HepG2 (cell line): ENCODE results near the gene PLSCR3. TPM values are rescaled to one million over a fixed set of nuclear protein-coding genes. Genes with fewer than 3 reads are reported as not detected.
A peak's percentile ranks its signal among the peaks of the same experiment; 100 is the strongest.

Source experiments
- HOXD1 ChIP-seq: sonication (generic); formaldehyde crosslinking; IDR thresholded peaks from 2 replicates; pipeline ENCODE4 v1.5.0; 2020; ENCODE audit warnings: missing genetic modification reagents
- RXRA ChIP-seq: sonication (generic); formaldehyde crosslinking; IDR thresholded peaks from 2 replicates; pipeline ENCODE4 v1.5.1; 2020; ENCODE audit warnings: missing genetic modification reagents
- SOX13 ChIP-seq, 3 experiments: fragments of 450-650 bp in 1 of 3; sonication (generic) in 1 of 3; formaldehyde crosslinking in 1 of 3; IDR thresholded peaks in 2 of 3; conservative IDR thresholded peaks in 1 of 3; 2 replicates each; pipeline versions ENCODE4 v1.5.0 to v1.6.1; 2016 to 2020; ENCODE audit warnings: antibody characterized with exemption in 1 of 3, mild to moderate bottlenecking in 1 of 3, missing compliant biosample characterization in 1 of 3, missing genetic modification reagents in 1 of 3, moderate library complexity in 1 of 3
- XBP1 ChIP-seq: sonication (generic); formaldehyde crosslinking; IDR thresholded peaks from 2 replicates; pipeline ENCODE4 v1.5.0; 2020; ENCODE audit warnings: missing genetic modification reagents
- ZNF17 ChIP-seq: sonication (generic); formaldehyde crosslinking; IDR thresholded peaks from 2 replicates; pipeline ENCODE4 v1.5.0; 2020; ENCODE audit warnings: mild to moderate bottlenecking, missing genetic modification reagents
- ZNF234 ChIP-seq: sonication (generic); formaldehyde crosslinking; conservative IDR thresholded peaks from 2 replicates; pipeline ENCODE4 v1.5.1; 2020; ENCODE audit warnings: mild to moderate bottlenecking, missing genetic modification reagents
- ZNF263 ChIP-seq: sonication (generic); formaldehyde crosslinking; IDR thresholded peaks from 2 replicates; pipeline ENCODE4 v1.4.0; 2020; ENCODE audit warnings: missing genetic modification reagents
- ZNF331 ChIP-seq: sonication (generic); formaldehyde crosslinking; IDR thresholded peaks from 2 replicates; pipeline ENCODE4 v1.4.0; 2020; ENCODE audit warnings: missing genetic modification reagents
- ZNF335 ChIP-seq: sonication (generic); formaldehyde crosslinking; IDR thresholded peaks from 2 replicates; pipeline ENCODE4 v1.4.0; 2020; ENCODE audit warnings: missing genetic modification reagents
- ZNF619 ChIP-seq: sonication (generic); formaldehyde crosslinking; IDR thresholded peaks from 2 replicates; pipeline ENCODE4 v1.4.0; 2020; ENCODE audit warnings: mild to moderate bottlenecking, missing genetic modification reagents
- ZNF766 ChIP-seq: sonication (generic); formaldehyde crosslinking; IDR thresholded peaks from 2 replicates; pipeline ENCODE4 v1.5.0; 2020; ENCODE audit warnings: missing genetic modification reagents, borderline replicate concordance
- ZSCAN31 ChIP-seq: sonication (generic); formaldehyde crosslinking; IDR thresholded peaks from 2 replicates; pipeline ENCODE4 v1.5.0; 2020; ENCODE audit warnings: low read depth, mild to moderate bottlenecking, missing genetic modification reagents
- polyA plus RNA-seq, 8 experiments: library from polyadenylated mRNA; depleted of rRNA in 3 of 8; stranded (reverse) in 7 of 8; unstranded in 1 of 8; fragments of >200 nt; fragmentation: Illumina TruSeq in 4 of 8; extraction: Trizol in 4 of 8; gene quantifications; 2 replicates each; pipeline versions ENCODE4 v1.2.1 to v1.2.3, GENCODE V29; 2011 to 2016; ENCODE audit warnings: low read depth in 4 of 8, missing spikeins in 1 of 8, mixed read lengths in 1 of 8; ENCODE audit not compliant: insufficient read depth in 1 of 8
- total RNA-seq, 5 experiments: library from RNA; depleted of rRNA; stranded (reverse); fragments of >200 nt; fragmentation: Illumina TruSeq; extraction: Trizol; gene quantifications; 2 replicates each; pipeline ENCODE4 v1.2.3, GENCODE V29; 2016; ENCODE audit warnings: low read depth in 1 of 5
- TF ChIP-seq, protein P1 (sequence below): sonication (generic); formaldehyde crosslinking; IDR thresholded peaks from 2 replicates; pipeline ENCODE4 v1.4.0; 2020; ENCODE audit warnings: missing genetic modification reagents
- TF ChIP-seq, protein P2 (sequence below): sonication (generic); formaldehyde crosslinking; IDR thresholded peaks from 2 replicates; pipeline ENCODE4 v1.5.1; 2020; ENCODE audit warnings: missing genetic modification reagents, mild to moderate bottlenecking, borderline replicate concordance
- TF ChIP-seq, protein P3 (sequence below): sonication (generic); formaldehyde crosslinking; IDR thresholded peaks from 2 replicates; pipeline ENCODE4 v1.4.0; 2020; ENCODE audit warnings: low read depth, missing genetic modification reagents
- TF ChIP-seq, protein P4 (sequence below): sonication (generic); formaldehyde crosslinking; IDR thresholded peaks from 2 replicates; pipeline ENCODE4 v1.4.0; 2020; ENCODE audit warnings: missing genetic modification reagents

Gene PLSCR3
- total and polyA plus RNA-seq, 2 of the 13 experiments (the other 11 are each of a cell fraction or from before 2014, with no cell fraction given) = 5.6 to 6.2 TPM

GRCh38 chr17:7436556-7437368, 42.4 kb upstream of the PLSCR3 start (continued):
- no peak for TF ChIP-seq HOXD1 (CRISPR knock-in tag)
- TF ChIP-seq, protein P1, sequence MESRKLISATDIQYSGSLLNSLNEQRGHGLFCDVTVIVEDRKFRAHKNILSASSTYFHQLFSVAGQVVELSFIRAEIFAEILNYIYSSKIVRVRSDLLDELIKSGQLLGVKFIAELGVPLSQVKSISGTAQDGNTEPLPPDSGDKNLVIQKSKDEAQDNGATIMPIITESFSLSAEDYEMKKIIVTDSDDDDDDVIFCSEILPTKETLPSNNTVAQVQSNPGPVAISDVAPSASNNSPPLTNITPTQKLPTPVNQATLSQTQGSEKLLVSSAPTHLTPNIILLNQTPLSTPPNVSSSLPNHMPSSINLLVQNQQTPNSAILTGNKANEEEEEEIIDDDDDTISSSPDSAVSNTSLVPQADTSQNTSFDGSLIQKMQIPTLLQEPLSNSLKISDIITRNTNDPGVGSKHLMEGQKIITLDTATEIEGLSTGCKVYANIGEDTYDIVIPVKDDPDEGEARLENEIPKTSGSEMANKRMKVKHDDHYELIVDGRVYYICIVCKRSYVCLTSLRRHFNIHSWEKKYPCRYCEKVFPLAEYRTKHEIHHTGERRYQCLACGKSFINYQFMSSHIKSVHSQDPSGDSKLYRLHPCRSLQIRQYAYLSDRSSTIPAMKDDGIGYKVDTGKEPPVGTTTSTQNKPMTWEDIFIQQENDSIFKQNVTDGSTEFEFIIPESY = no peak
- TF ChIP-seq ZSCAN31 (CRISPR knock-in tag) = no peak
- TF ChIP-seq XBP1 (CRISPR knock-in tag) = no peak
- TF ChIP-seq ZNF335 (CRISPR knock-in tag) = no peak
- TF ChIP-seq ZNF766 = no peak
- TF ChIP-seq SOX13 (IDR thresholded peaks at IDR 0.05) = no peak
- no peak for TF ChIP-seq SOX13 (CRISPR knock-in tag; conservative IDR thresholded peaks at IDR 0.05 in 1 of 2, IDR thresholded peaks at IDR 0.05 in 1 of 2)
- TF ChIP-seq RXRA (CRISPR knock-in tag) = no peak
- no peak for TF ChIP-seq ZNF234
- TF ChIP-seq, protein P2, sequence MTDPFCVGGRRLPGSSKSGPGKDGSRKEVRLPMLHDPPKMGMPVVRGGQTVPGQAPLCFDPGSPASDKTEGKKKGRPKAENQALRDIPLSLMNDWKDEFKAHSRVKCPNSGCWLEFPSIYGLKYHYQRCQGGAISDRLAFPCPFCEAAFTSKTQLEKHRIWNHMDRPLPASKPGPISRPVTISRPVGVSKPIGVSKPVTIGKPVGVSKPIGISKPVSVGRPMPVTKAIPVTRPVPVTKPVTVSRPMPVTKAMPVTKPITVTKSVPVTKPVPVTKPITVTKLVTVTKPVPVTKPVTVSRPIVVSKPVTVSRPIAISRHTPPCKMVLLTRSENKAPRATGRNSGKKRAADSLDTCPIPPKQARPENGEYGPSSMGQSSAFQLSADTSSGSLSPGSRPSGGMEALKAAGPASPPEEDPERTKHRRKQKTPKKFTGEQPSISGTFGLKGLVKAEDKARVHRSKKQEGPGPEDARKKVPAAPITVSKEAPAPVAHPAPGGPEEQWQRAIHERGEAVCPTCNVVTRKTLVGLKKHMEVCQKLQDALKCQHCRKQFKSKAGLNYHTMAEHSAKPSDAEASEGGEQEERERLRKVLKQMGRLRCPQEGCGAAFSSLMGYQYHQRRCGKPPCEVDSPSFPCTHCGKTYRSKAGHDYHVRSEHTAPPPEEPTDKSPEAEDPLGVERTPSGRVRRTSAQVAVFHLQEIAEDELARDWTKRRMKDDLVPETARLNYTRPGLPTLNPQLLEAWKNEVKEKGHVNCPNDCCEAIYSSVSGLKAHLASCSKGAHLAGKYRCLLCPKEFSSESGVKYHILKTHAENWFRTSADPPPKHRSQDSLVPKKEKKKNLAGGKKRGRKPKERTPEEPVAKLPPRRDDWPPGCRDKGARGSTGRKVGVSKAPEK (CRISPR knock-in tag) = no peak
- TF ChIP-seq, protein P3, sequence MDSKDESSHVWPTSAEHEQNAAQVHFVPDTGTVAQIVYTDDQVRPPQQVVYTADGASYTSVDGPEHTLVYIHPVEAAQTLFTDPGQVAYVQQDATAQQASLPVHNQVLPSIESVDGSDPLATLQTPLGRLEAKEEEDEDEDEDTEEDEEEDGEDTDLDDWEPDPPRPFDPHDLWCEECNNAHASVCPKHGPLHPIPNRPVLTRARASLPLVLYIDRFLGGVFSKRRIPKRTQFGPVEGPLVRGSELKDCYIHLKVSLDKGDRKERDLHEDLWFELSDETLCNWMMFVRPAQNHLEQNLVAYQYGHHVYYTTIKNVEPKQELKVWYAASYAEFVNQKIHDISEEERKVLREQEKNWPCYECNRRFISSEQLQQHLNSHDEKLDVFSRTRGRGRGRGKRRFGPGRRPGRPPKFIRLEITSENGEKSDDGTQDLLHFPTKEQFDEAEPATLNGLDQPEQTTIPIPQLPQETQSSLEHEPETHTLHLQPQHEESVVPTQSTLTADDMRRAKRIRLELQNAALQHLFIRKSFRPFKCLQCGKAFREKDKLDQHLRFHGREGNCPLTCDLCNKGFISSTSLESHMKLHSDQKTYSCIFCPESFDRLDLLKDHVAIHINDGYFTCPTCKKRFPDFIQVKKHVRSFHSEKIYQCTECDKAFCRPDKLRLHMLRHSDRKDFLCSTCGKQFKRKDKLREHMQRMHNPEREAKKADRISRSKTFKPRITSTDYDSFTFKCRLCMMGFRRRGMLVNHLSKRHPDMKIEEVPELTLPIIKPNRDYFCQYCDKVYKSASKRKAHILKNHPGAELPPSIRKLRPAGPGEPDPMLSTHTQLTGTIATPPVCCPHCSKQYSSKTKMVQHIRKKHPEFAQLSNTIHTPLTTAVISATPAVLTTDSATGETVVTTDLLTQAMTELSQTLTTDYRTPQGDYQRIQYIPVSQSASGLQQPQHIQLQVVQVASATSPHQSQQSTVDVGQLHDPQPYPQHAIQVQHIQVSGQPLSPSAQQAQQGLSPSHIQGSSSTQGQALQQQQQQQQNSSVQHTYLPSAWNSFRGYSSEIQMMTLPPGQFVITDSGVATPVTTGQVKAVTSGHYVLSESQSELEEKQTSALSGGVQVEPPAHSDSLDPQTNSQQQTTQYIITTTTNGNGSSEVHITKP = no peak
- TF ChIP-seq ZNF619 = no peak
- no peak for TF ChIP-seq ZNF17 (CRISPR knock-in tag)
- TF ChIP-seq ZNF331 (CRISPR knock-in tag) = no peak
- no peak for TF ChIP-seq ZNF263 (CRISPR knock-in tag)
- TF ChIP-seq, protein P4, sequence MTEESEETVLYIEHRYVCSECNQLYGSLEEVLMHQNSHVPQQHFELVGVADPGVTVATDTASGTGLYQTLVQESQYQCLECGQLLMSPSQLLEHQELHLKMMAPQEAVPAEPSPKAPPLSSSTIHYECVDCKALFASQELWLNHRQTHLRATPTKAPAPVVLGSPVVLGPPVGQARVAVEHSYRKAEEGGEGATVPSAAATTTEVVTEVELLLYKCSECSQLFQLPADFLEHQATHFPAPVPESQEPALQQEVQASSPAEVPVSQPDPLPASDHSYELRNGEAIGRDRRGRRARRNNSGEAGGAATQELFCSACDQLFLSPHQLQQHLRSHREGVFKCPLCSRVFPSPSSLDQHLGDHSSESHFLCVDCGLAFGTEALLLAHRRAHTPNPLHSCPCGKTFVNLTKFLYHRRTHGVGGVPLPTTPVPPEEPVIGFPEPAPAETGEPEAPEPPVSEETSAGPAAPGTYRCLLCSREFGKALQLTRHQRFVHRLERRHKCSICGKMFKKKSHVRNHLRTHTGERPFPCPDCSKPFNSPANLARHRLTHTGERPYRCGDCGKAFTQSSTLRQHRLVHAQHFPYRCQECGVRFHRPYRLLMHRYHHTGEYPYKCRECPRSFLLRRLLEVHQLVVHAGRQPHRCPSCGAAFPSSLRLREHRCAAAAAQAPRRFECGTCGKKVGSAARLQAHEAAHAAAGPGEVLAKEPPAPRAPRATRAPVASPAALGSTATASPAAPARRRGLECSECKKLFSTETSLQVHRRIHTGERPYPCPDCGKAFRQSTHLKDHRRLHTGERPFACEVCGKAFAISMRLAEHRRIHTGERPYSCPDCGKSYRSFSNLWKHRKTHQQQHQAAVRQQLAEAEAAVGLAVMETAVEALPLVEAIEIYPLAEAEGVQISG (CRISPR knock-in tag) = 0 out of 2 replicates have a peak, but pooled peaks have one; percentile 25
